AG10803 (cell line): ENCODE measurements around the gene PEX11G.

Source experiments
- DNase-seq: peaks from one replicate; pipeline ENCODE4 v3.0.0; 2010; ENCODE audit warnings: low read depth
- H3K4me3 ChIP-seq: 2 replicates; pipeline ENCODE4 v1.5.1; 2011; ENCODE audit warnings: mild to moderate bottlenecking, low read length, control low read depth
- CTCF ChIP-seq: conservative IDR thresholded peaks from 2 replicates; pipeline ENCODE4 v1.5.1; 2011; ENCODE audit warnings: mild to moderate bottlenecking, low read length, control low read depth, inconsistent platforms

PEX11G gene

GRCh38 chr19:7512400-7512851 lies 23.6 kb upstream of the PEX11G start:
- TF ChIP-seq CTCF = no peak
- DNase-seq = no peak
- no peak overlapping the region for H3K4me3 ChIP-seq

GRCh38 chr19:7509625-7510024 lies 20.8 kb upstream of the PEX11G start:
- H3K4me3 ChIP-seq = no peak overlapping the region
- TF ChIP-seq CTCF = no peak
- no peak for DNase-seq

- DNase-seq = peak; percentile 73
Measured at GRCh38 chr19:7507884-7508283, 19.0 kb upstream of the PEX11G start.

GRCh38 chr19:7506385-7507328 lies 17.8 kb upstream of the PEX11G start:
- DNase-seq = peak; percentile 81
- H3K4me3 ChIP-seq = no peak overlapping the region
- no peak for TF ChIP-seq CTCF

More at GRCh38 chr19:7507884-7508283, 19.0 kb upstream of the PEX11G start:
- no peak for TF ChIP-seq CTCF
- H3K4me3 ChIP-seq = no peak overlapping the region

GRCh38 chr19:7505682-7506384 lies 17.0 kb upstream of the PEX11G start:
- H3K4me3 ChIP-seq = no peak overlapping the region
- DNase-seq = no peak
- no peak for TF ChIP-seq CTCF

- no peak for DNase-seq
- no peak for TF ChIP-seq CTCF
- no peak overlapping the region for H3K4me3 ChIP-seq
Measured at GRCh38 chr19:7505288-7505681, 16.4 kb upstream of the PEX11G start.
